Embryonic facial prominence (tissue), 1 donor: ENCODE measurements around the gene ZAP70.

ENCODE experiments used
- DNase-seq: peaks from one replicate; pipeline ENCODE4 v3.0.0-alpha.2; 2016; ENCODE audit errors: extremely low spot score

The ZAP70 gene

DNA sequence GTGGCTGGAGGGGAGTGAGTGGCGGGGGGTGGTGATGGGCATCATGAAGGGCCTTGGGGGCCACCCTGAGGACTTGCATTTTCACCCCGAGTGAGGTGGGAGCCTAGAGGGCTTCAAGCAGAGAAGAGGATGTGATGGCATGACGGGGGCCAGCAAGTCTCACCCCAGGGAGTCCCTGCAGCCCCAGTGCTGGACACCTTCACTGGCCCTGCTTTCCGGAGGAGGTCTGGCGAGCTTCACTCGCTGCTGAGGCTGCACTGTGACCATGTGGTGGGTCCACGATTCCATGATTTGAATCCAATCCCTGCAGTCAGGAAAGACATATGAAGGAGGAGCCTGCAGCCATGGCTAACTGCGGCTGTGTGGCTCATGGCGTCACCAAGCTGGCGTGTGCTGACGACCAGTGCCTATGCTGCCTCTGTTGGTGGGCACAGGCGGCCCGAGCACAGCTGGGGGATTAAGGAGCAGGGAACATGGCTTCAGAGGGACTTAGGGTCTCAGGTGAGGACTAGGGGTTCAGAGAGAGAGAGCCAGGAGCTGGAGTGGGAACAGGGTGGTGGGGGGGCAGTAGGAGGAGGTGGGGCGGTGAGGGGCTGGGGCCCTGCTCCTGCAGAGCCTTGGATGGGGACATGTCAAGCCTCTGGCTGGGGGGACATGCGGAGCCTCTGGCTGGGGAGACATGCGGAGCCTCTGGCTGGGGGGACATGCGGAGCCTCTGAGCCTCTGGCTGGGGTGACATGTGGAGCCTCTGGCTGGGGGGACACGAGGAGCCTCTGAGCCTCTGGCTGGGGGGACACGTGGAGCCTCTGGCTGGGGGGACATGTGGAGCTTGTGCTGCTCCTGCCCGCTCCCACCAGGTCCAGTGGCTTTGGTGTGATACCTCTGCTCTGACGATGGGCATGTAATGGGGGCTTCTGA lies 3.6 kb downstream of the ZAP70 start:
- DNase-seq, result no peak

DNA sequence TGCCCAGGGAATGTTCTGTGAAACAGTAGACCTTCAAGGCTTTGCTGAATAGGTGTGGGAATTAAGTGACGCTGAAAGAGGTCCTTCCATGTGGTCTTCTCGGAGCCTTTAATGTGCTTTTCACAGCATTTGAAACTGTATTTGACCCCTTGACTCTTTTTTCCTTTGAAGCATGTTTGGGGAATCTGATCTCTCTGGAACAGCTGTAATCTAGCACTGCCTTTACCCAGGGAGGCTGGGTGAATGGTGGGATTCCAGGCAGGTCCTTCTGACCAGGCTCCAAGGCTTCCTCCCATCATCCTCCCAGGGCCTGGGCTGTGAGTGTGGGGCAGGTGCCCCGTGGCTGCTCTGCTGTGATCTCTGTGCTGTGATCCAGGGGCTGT lies 4.2 kb downstream of the ZAP70 start:
- no peak for DNase-seq

DNA sequence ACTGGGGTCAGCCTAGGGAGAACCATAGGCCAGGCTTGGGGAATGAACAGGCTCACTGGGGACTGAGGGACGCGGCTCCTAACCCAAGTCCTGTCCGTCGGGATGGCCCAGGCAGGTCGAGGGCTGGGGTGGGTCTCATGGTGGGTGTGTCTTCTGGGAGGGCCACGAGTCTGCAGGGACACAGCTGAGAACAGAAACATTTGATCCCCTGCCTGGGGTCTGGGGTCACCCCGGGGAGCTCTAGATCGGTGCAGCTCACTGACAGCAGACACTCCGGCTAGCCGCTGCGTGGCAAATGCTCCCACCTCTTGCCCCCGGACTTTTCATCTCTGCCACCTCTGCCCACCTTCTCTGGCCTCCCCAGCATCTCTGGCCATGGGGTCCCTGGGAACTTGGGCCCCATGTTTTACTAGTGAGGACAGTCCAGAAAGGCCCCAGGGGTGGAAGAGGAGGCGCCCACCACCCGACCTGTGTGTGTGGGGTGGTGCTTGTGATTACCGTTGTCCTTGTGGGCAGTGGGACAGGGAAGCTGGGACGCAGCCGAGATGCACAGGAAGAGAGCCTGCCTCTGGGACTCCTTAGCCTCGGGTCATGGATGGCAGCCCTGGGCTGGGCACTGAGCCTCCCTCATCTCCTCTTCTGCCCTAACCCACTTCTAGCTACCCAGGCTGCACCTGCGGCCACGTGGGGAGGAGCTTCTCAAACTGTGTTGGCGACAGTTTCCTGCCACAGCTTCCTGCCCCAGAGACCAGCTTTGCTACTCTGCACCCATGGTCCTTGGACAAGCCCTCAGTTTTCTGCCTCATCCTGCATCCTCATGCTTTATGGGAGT lies 4.9 kb downstream of the ZAP70 start:
- no peak for DNase-seq

DNA sequence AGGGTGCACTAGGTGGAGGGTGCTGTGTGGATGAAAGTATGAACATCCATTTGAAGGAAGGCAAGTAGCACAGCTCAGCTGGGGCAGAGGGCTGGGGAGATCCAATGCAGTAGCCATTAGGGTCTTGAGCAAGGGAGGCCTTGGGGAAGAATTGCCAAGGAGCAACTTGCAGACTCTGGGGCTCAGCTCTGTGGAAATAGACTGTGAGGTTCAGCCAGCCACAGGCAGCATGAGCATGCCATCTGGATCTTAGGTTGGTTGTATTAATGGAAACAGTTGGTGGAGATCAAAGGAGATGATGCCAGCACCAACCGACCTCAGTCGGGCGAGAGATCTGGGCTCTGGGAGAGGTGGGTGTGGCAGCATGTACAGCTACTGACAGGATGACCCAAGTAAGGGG lies 5.6 kb downstream of the ZAP70 start:
- no peak for DNase-seq

DNA sequence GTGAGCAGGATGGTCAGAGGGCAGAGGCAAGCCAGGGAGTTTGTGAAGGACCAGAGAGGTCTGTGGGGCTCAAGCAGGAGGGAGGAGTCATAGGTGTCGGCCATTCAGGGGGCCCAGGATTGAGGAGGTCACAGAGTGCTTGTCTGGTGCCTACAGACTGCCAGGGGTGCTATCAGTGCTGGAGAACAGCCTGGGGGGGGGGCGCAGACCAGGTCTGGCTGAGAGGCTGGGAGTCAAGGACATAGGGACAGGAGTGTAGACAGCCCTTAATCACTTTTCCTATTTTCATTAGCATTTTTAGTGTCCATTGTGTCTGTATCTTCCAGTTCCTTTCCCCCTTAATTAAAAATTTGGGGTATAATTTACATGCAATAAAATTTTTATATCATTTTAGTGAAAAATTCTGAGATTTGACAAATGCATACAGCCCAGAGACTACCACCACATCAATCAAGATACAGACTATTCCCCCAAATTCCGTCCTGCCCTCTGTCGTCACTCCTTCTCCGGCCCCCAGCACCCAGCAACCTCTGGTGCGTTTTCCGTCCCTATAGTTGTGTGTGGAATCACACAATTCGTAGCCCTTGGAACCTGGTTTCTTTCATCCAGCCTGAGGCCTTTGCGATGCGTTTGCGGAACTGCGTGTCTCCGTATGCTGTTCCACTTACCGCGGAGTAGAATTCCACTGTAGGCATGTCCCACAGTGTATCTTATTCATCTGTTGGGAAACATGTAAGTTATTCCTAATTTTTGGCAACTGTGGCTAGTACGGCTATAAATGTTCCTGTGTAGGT lies 6.2 kb downstream of the ZAP70 start:
- DNase-seq, result no peak

DNA sequence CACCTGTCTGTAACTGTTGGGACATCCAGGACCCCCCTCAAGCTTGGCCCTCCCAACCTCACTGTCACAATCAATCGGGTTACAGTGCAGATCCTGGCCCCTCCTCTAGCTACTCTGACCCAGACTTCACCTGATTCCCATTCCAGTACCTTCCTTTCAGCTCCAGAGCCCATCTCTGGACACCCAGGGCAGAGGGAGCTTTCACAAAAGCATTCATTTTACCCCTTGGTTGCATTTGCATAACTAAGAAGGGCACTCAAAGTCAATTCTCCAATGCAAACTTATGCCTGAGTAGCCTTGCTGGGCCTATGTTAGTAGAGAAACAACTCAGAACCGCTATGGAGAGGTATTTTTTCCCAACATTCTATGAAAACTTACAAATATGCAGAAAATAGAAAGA lies 7.4 kb downstream of the ZAP70 start:
- no peak for DNase-seq

DNA sequence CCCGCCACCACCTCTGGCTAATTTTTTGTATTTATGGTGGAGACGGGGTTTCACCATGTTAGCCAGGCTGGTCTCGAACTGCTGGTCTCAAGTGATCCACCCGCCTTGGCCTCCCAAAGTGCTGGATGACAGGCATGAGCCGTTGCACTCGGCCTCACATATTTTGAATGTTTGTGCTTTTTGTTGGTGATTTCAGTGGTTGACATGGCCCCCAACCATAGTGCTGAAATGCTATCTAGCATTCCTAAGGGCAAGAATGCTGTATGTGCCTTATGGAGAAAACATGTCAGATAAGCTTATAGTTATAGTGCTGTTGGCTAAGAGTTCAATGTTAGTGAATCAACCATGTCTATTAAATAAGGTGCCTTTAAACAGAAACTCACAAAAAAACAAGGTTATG lies 8.9 kb downstream of the ZAP70 start:
- DNase-seq, result no peak

DNA sequence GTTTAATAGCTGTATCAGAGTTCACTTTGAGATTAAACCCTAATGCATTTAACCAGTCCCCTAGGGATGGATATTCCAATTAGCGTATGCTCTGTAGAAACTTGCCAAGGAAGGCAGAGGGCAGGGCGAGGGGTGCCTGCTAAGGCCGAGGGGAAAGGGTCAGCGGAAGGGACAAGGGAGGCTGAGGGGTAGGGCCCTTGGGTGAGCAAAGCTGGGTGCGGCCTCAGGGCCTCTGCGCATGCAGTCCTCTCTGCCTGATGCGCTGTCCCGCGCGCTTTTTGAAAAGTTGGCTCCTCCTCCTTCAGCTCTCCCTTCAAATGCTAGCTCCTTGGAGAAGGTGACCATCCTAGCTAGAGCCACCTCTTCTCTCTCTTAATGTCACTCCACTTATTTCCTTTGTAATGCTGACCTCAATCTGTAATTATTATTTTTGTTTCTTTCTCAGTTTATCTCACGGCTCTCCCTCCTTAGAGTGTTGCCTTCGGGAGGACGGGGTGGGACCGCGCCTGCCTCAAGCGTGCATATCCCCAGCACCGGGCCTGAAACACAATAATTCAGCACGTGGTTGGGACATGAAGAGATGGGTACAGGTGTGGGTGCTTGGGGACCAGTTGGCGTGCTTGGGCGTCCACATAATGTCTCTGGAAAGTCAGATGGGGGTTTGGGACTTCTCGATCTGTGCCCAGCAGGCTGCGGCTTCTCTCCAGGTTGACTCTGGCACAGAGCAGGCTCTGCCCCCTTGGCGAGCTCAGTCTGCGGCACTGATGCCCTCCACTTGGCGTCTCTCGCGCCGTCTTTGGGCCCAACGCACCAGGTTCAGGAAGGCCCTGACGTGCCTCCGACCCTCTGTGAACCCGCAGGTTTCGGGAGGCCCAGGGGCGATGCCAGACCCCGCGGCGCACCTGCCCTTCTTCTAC lies 10.0 kb downstream of the ZAP70 start:
- no peak for DNase-seq

DNA sequence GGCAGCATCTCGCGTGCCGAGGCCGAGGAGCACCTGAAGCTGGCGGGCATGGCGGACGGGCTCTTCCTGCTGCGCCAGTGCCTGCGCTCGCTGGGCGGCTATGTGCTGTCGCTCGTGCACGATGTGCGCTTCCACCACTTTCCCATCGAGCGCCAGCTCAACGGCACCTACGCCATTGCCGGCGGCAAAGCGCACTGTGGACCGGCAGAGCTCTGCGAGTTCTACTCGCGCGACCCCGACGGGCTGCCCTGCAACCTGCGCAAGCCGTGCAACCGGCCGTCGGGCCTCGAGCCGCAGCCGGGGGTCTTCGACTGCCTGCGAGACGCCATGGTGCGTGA lies 10.7 kb downstream of the ZAP70 start:
- no peak for DNase-seq

DNA sequence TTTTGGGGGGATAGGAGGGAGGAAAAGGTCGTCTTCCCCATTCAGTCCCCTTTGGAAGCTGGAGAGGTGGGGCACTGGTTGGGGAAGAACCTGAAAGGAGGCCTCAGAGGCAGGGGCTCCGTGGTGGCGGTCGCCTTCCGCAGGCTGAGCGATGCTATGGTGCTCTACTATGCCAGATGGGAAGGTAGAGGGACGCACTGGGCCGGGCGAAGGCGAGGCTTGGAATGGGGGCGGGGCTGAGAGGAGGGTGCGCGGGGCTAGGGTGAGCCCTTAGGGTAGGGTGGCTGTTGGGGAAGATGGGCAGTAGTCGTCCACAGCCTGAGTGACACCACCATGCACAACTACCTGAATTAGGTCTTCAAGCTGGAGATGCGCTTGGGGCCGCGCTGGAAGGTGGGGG lies 11.1 kb downstream of the ZAP70 start:
- DNase-seq, result no peak

DNA sequence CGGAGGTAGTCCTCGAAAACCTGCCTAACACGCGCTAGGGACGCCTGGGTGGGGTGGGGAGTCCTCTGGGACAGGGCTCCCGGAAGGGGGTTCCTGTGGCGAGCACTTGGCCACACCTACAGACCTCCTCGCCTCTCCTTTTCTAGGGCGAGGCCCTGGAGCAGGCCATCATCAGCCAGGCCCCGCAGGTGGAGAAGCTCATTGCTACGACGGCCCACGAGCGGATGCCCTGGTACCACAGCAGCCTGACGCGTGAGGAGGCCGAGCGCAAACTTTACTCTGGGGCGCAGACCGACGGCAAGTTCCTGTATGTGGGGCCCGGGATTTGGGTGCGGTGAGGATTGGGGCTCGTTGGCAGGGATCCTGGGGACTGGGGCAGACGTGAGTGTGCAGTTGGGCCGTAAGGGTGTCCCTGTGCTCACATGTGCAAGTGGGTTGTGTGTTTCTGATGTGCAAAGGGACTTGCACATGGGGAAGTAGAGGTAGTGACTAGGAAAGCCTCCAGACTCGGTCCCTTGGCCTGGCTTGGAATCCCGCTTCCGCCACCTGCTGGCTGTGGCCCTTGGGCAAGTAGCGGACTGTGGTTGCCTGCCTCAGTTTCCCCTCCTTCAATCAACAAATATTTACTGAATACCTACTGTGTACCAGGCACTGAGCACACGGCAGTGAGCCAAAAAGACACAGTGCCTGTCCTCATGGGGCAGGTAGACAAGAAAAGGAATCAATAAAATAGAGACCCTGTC lies 11.7 kb downstream of the ZAP70 start:
- no peak for DNase-seq

DNA sequence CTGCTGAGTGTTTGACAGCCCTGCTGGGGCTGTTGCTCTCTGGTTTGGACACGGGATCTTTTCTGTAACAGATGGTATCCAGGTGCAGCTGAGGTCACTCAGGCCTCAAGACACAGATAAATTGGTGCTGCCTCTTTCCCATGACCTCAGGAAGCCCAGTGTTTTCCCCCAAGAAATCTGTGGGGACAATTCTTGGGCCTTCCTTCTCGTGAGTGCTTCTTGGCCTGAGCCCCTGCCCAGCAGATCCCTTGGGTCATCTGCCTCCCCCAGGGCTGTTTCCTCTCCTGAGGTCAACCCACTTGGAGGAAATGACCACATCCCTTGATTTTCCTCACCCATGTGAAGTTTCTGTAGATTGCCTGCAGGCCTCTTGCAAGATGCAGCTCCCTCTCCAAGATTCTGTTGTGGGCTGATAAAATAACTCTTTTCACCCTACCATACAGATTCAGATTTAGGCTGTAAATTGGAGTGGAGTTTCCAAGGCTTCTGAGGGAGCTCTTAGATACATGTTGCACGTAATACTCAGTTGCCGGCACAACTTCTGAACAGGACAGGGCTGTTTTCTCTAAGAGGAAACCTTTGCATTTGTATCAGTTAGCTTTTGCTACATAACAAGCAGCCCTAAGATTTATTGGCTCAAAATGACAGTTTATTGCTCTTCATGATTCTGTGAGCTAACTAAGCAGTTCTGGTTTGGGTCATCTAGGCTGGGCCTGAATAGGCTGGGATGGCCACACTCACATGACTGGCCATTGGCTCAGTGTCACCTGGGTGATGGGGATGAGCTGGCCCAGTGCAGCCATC lies 13.1 kb downstream of the ZAP70 start:
- no peak for DNase-seq

DNA sequence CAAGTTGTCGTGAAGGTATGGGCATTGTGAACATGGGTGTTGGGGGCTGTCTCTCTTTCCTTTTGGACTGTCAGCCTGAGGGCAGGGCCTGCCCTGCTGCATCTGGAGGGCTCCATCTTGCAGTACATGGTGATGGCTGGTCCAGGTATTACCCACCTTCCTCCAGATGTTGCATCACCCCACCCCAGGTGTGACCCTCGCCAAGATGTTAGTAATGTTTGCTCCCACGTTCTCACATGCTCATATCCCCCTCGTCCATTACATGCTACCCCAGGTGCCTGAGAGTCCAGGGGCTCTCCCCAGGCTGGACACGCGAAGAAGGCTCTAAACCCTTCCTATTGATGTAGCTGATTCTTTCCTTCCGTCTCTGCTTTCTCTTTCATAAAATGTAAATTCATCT lies 13.9 kb downstream of the ZAP70 start:
- no peak for DNase-seq

DNA sequence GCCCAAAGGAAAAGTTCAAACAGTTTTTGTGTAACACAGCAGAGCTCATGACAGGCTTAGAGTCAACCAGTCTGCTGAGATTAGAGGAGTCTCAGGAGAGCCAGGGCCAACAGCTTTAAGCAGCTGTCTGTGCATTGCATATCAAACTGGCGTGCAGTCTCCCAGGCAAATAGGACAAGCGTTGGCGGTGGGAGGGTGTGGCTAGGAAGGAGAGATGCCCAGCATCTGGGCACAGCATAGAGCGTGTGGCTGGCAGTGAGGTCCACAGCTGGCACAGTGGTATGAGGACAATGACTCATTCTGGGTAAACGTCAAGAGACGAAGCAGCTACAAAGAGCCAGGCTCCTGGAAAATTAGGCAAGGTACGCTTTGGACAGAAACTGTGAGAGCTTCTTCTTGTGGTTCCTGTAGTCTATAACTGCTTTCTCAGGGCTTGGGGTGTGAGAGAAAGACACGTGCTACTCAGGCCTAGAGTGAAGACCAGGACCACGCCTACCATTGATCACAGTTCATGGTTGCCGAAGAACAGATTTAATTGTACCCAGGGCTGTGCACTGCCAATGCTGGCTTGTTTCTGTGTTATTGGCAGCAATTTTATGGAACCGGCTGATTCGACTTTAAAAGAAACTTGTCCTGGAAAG lies 14.8 kb downstream of the ZAP70 start:
- DNase-seq, result no peak

DNA sequence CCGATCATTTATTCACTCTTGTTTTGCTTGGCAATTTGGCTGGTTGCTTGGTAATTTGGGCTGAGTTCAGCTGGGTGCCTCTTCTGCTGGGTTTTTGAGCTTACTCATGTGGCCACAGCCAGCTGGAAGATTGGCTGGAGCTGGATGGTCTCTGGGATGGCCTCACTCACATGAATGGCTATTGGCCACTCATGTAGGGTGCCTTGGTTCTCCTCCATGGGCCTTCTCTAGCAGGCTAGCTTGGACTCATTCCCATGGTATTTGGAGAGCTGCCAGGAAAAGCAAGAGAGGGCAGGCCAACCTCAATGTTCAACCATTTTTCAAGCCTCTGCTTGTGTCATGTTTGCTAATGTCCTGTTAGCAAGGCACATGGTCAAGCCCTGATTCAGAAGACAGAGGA lies 16.9 kb downstream of the ZAP70 start:
- DNase-seq, result no peak

DNA sequence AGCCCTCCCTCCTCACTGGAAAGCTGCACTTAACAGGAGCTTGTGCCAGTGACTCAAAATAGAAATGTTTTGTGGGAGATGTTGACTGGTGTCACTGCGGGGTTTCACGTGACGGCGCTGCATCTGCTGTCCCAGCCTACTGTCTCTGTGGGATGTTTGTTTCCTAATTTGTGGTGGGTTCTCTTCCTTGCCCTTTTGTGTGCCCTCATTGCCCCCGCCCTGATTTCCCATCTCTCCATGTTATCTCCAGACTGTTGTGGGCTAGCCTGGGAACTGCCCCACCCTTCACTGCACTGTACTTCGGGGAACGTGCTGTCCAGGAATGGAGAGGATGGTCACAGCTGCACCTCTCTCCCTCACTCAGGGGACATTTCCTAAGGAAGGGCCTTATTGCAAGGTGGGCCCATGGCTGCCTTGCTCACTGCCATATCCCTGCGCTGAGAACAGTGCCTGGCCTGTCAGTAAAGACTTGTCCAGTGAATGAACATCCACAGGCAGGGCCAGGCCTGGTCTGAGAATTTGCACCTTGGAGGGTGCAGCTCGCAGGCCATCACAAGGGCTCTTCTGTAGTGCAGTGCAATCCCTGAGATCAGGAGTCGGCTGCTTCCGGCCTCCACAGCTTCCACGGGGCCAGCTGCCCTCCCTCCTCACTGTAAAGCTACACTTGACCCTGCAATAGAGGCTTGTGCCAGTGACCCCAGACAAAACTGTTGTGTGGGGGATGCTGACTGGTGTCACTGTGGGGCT lies 18.1 kb downstream of the ZAP70 start:
- DNase-seq, result no peak

DNA sequence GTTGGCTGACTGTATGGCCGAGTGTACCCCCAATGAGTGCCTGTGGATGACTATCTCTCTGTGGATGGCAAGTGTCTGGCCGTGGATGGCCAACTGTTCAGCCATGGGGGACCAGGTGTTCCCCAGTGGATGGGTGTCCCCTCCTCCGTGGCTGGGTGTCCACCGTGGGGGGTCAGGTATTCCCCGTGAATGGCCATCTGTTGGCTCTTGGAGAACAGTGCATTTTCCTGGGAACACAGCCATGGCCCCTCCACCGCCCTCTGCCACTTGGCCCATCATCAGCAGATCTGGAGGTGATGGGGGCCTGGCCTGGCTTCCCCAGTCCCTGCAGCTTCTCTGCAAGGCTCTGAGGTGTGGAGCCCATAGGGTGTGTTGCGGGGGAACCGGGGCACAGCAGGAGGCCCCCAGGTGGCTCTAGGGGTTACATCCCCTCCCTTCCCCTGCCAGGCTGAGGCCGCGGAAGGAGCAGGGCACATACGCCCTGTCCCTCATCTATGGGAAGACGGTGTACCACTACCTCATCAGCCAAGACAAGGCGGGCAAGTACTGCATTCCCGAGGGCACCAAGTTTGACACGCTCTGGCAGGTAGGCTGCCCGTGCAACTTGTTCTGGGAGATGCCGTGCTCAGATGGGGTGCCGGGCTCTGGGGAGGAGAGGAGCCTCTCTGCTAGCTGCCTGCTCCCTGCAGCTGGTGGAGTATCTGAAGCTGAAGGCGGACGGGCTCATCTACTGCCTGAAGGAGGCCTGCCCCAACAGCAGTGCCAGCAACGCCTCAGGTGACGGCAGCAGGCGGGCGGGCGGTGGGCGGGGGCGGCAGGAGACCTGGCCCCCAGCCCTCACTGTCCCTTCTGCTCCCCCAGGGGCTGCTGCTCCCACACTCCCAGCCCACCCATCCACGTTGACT lies 19.3 kb downstream of the ZAP70 start:
- DNase-seq, result no peak
